ENCODE data around the gene FGF12. TPM values are rescaled to one million over a fixed set of nuclear protein-coding genes. Genes with fewer than 3 reads are reported as not detected.

The FGF12 gene
- total RNA-seq, 1 experiment from 2014 or later = 9.7 TPM

- DNase-seq = no peak
- BruUV-seq (replicated peaks) = no TSS peak
Observed at GRCh38 chr3:192655040-192655439, 72.3 kb downstream of the FGF12 start.

GRCh38 chr3:192653862-192654261 is 73.5 kb downstream of the FGF12 start:
- Mint-ChIP-seq H3K27me3 (ENCODE audit: unreplicated experiment) (no peaks in the 10 kb centered on the region), H3K36me3 (ENCODE audit: insufficient read depth, unreplicated experiment) (no peaks in the 10 kb centered on the region), H3K9me3 (ENCODE audit: low read depth, unreplicated experiment) (no peaks in the 10 kb centered on the region), H3K4me3 (ENCODE audit: low read depth, unreplicated experiment) (no peak overlapping the region), H3K4me1 (ENCODE audit: low read depth, unreplicated experiment) (no peaks in the 10 kb centered on the region), H3K27ac (ENCODE audit: unreplicated experiment) (no peak overlapping the region)
- intact Hi-C loops (cut with micrococcal nuclease; ENCODE audit: unreplicated experiment) = no loop called here
- no peak for TF ChIP-seq CTCF (IDR thresholded peaks at IDR 0.05; ENCODE audit: unreplicated experiment)
- no peak for DNase-seq
- BruUV-seq (replicated peaks) = no TSS peak
- CTCF ChIA-PET = no interaction called here

More at GRCh38 chr3:192655040-192655439, 72.3 kb downstream of the FGF12 start:
- no peaks in the 10 kb centered on the region for H3K4me1 Mint-ChIP-seq (ENCODE audit: low read depth, unreplicated experiment)
- H3K9me3 Mint-ChIP-seq (ENCODE audit: low read depth, unreplicated experiment) = no peaks in the 10 kb centered on the region
- H3K27ac Mint-ChIP-seq (ENCODE audit: unreplicated experiment) = no peak overlapping the region
- CTCF ChIA-PET = no interaction called here
- no peaks in the 10 kb centered on the region for H3K36me3 Mint-ChIP-seq (ENCODE audit: insufficient read depth, unreplicated experiment)
- no peaks in the 10 kb centered on the region for H3K27me3 Mint-ChIP-seq (ENCODE audit: unreplicated experiment)
- intact Hi-C loops (cut with micrococcal nuclease; ENCODE audit: unreplicated experiment) = no loop called here
- H3K4me3 Mint-ChIP-seq (ENCODE audit: low read depth, unreplicated experiment) = no peak overlapping the region
- no peak for TF ChIP-seq CTCF (IDR thresholded peaks at IDR 0.05; ENCODE audit: unreplicated experiment)

DNA sequence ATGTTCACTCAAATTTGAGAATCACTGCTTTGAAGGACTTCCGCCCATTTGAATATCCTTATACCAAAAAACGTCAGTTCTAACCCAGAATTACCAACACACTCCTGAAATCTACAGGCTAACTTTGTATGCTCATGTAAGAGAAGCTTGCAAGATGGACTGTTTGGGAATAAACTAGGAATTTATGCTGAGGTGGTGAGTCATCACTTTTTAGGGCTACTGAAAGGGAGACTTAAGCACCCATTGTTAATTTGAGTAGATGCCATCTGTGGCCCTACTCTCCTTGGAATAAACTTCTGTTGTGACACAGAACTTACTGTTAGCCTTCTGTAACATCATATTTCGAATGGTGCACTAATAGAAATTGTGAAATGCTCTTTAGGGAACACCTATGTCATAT is 74.6 kb downstream of the FGF12 start:
- CTCF ChIA-PET = no interaction called here
- Mint-ChIP-seq H3K4me3 (ENCODE audit: low read depth, unreplicated experiment) (no peak overlapping the region), H3K27me3 (ENCODE audit: unreplicated experiment) (no peaks in the 10 kb centered on the region), H3K9me3 (ENCODE audit: low read depth, unreplicated experiment) (no peaks in the 10 kb centered on the region), H3K4me1 (ENCODE audit: low read depth, unreplicated experiment) (no peaks in the 10 kb centered on the region), H3K36me3 (ENCODE audit: insufficient read depth, unreplicated experiment) (no peaks in the 10 kb centered on the region), H3K27ac (ENCODE audit: unreplicated experiment) (no peak overlapping the region)
- no TSS peak for BruUV-seq (replicated peaks)
- TF ChIP-seq CTCF (IDR thresholded peaks at IDR 0.05; ENCODE audit: unreplicated experiment) = no peak
- intact Hi-C loops (cut with micrococcal nuclease; ENCODE audit: unreplicated experiment) = no loop called here
- DNase-seq = no peak

GRCh38 chr3:192651836-192652512 is 75.4 kb downstream of the FGF12 start:
- no peak for TF ChIP-seq CTCF (IDR thresholded peaks at IDR 0.05; ENCODE audit: unreplicated experiment)
- H3K9me3 Mint-ChIP-seq (ENCODE audit: low read depth, unreplicated experiment) = no peaks in the 10 kb centered on the region
- no TSS peak for BruUV-seq (replicated peaks)
- no peak overlapping the region for H3K27ac Mint-ChIP-seq (ENCODE audit: unreplicated experiment)
- H3K27me3 Mint-ChIP-seq (ENCODE audit: unreplicated experiment) = no peaks in the 10 kb centered on the region
- DNase-seq = no peak
- no peaks in the 10 kb centered on the region for H3K36me3 Mint-ChIP-seq (ENCODE audit: insufficient read depth, unreplicated experiment)
- no peak overlapping the region for H3K4me3 Mint-ChIP-seq (ENCODE audit: low read depth, unreplicated experiment)
- intact Hi-C loops (cut with micrococcal nuclease; ENCODE audit: unreplicated experiment) = no loop called here
- CTCF ChIA-PET = interaction anchor here (0.7 kb wide), 1 partner anchor 13 kb away, joined by 4 read pairs; no protein-coding TSS in a partner anchor
- H3K4me1 Mint-ChIP-seq (ENCODE audit: low read depth, unreplicated experiment) = no peaks in the 10 kb centered on the region

Measured in Calu3 (cell line).